NCI-H2171 (cell line): ENCODE results near the gene SMIM13.

ENCODE experiments used
- DNase-seq: peaks from one replicate; lab custom pipeline; 2025; lab: John Stamatoyannopoulos, UW

The SMIM13 gene

GRCh38 chr6:11121851-11122250 is 28.2 kb downstream of the SMIM13 start:
- no peak for DNase-seq

GRCh38 chr6:11122380-11122779 is 28.7 kb downstream of the SMIM13 start:
- DNase-seq: no peak

GRCh38 chr6:11123978-11124377 is 30.3 kb downstream of the SMIM13 start:
- no peak for DNase-seq

GRCh38 chr6:11126876-11127275 is 33.2 kb downstream of the SMIM13 start:
- DNase-seq: no peak

GRCh38 chr6:11128608-11129007 is 35.0 kb downstream of the SMIM13 start:
- no peak for DNase-seq

GRCh38 chr6:11129908-11130565 is 36.4 kb downstream of the SMIM13 start:
- DNase-seq: no peak

GRCh38 chr6:11130605-11131004 is 37.0 kb downstream of the SMIM13 start:
- DNase-seq: no peak

- no peak for DNase-seq
Observed at GRCh38 chr6:11132194-11132888, 38.7 kb downstream of the SMIM13 start.

- no peak for DNase-seq
Observed at GRCh38 chr6:11133281-11133680, 39.6 kb downstream of the SMIM13 start.

GRCh38 chr6:11136809-11137208 is 43.2 kb downstream of the SMIM13 start:
- no peak for DNase-seq

- no peak for DNase-seq
Observed at GRCh38 chr6:11139051-11139960, 45.7 kb downstream of the SMIM13 start.

GRCh38 chr6:11140056-11140455 is 46.4 kb downstream of the SMIM13 start:
- DNase-seq: no peak

- DNase-seq: no peak
Observed at GRCh38 chr6:11141295-11141694, 47.7 kb downstream of the SMIM13 start.

- DNase-seq: no peak
Observed at GRCh38 chr6:11142296-11143027, 48.8 kb downstream of the SMIM13 start.

GRCh38 chr6:11143394-11144371 is 50.0 kb downstream of the SMIM13 start:
- no peak for DNase-seq

GRCh38 chr6:11144393-11144851 is 50.8 kb downstream of the SMIM13 start:
- DNase-seq: peak; percentile 11

GRCh38 chr6:11146117-11146826 is 52.6 kb downstream of the SMIM13 start:
- DNase-seq: no peak

- DNase-seq: peak; percentile 12
Observed at GRCh38 chr6:11149551-11149950, 55.9 kb downstream of the SMIM13 start.

GRCh38 chr6:11151488-11151887 is 57.9 kb downstream of the SMIM13 start:
- no peak for DNase-seq

- no peak for DNase-seq
Observed at GRCh38 chr6:11152581-11152980, 58.9 kb downstream of the SMIM13 start.
